ENCODE results near the gene SETD3. TPM values are rescaled to one million over a fixed set of nuclear protein-coding genes. Genes with fewer than 3 reads are reported as not detected.
A peak's percentile ranks its signal among the peaks of the same experiment; 100 is the strongest.

Gene SETD3
- total RNA-seq, 1 experiment from 2014 or later: 34.2 TPM

DNA sequence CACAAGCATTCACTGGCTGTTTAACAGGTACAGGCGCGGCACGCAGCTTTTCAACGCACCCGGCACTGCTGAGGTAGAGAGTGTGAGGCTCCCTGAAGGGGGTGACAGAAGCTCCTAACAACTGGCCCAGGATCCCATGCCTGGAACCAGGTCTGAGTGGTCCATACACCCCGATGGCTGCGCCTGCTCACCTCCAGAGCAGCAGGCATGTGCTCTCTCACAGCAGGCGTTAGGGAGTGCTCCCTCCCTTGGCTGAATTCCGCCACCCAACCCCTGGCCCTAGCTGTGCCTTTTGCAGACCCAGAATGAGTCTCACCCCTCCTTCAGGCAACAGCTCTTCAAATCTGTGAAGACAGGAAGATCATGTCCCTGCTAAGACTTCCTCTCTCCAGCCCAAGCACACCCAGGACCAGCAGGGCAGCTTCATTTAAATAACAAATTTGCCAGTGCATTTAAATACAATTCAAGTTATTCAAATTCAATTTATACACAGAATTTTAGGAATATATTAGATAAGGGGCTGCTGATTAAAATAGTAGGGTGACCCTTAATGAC, 86.0 kb downstream of the SETD3 start:
- DNase-seq (ENCODE audit: low spot score): no peak

- peak; percentile 28 for DNase-seq (ENCODE audit: low spot score)
Measured at GRCh38 chr14:99393059-99393655, 87.5 kb downstream of the SETD3 start.

DNA sequence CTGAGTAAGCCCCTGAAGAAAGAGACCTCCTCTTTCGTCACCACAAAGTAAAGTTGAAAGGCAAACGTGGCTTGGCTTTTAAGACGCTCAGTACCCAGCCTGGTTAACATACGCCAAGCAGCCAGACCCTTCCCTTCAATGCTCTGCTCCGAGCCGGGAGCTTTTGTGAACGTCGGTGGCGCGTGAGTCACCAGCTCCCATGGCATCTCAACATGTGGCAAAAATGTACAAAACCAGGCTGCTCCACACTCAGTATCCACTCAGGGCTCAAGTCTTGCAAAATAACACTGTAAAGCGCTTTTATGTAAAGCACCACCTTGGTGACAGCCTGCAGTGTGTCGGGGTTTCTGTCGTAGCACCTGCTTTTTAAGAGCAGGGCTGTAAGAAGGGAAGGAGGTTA, 89.0 kb downstream of the SETD3 start:
- DNase-seq (ENCODE audit: low spot score): no peak

- DNase-seq (ENCODE audit: low spot score): no peak
Measured at GRCh38 chr14:99389174-99389826, 91.4 kb downstream of the SETD3 start.

- no peak for DNase-seq (ENCODE audit: low spot score)
Measured at GRCh38 chr14:99388286-99388685, 92.4 kb downstream of the SETD3 start.

DNA sequence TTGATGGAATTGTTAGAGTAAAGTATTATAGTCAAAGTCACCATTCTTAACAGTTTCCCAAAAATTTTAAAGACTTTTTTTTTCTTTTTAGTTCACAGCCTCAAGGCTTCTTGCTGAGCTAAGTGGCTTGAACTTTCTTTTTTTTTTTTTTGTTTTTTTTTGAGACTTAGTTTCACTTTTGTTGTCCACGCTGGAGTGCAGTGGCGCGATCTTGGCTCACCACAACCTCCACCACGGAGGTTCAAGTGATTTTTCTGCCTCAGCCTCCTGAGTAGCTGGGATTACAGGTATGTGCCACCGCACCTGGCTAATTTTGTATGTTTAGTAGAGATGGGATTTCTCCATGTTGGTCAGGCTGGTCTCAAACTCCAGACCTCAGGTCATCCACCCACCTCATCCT, 92.8 kb downstream of the SETD3 start:
- no peak for DNase-seq (ENCODE audit: low spot score)

DNA sequence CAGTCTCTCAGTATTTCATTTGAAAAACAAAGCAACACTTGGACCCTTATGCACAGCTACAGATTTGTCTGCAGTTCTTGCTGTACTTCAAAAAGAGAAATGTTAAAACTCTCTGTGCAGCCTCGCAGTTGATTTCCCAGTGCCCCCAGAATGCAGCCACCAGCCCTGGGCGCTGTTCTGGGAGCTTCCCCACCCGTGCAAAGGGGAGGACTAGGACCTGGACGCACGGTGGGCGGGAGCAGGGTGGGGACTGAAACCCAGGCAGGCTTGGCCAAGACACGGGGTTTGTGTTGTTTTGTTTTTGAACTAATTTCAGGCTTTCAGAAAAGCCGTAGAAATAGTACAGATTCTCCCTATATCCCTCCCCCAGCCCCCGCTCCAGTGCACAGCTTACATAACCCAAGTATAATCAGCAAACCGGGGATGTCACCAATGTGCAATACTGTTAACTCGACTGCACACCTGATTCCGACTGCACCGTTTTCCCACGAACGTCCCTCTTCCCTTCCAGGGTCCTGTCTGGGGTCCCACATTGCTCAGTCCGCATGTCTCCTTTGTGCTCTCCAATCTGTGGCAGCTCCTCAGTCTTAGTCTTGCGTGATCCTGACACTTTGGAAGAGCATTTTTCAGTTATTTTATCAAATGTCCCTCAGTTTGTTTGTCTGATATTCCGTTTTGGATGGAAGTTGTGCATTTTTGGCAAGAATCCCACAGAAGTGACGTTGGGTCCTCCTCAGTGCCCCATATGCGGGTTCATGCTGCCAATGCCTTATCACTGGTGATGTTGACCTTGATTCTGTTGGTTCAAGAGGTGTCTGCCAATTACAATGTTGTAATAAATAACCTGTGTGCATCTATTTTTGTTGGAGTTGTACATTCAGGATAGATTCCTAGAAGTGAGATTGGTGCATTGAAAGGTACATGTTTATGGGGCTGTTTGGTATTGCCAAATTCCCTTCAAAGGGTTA, 95.9 kb downstream of the SETD3 start:
- no peak for DNase-seq (ENCODE audit: low spot score)

GRCh38 chr14:99383472-99384449, 96.9 kb downstream of the SETD3 start:
- no peak for DNase-seq (ENCODE audit: low spot score)

GRCh38 chr14:99382781-99383471, 97.7 kb downstream of the SETD3 start:
- peak; percentile 68 for DNase-seq (ENCODE audit: low spot score)

DNA sequence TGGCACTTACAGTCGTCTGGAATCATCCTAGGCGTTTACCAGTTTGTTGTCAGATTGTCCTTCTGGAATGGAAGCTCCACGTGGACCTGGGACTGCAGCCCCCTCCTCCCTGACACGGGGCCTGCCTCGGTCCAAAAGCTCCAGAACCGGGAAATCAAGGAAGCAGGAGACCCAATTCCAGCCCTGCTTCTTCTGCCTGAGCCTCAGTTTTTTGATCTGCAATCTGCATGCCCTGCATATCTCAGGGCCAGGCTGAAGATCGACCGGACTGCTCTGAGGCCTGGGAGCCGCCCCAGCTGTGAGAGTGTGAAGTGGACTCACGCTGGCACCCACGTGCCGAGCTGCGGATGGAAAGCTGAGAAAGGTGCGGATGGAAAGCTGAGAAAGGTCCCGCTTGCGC, 98.6 kb downstream of the SETD3 start:
- no peak for DNase-seq (ENCODE audit: low spot score)

DNA sequence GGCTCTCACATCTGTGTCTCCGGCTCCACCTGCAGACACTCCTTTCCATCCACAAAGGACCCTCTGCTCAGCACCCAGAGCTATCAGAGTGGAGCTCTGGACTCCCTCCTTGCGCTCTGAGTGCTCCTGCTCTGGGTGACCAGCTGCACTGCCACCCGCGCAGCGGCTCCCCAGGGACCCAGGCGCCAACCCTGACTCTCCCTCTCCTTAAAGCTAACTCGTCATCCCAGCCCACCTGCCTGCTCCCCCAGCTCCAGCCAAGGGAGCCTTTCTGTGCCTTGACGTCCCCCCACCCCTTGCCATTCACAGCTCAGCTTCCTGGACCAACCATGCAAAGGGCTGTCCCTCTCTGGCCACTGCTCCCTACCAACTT, 99.0 kb downstream of the SETD3 start:
- no peak for DNase-seq (ENCODE audit: low spot score)

- no peak for DNase-seq (ENCODE audit: low spot score)
Measured at GRCh38 chr14:99380991-99381687, 99.5 kb downstream of the SETD3 start.

GRCh38 chr14:99380402-99380801, 100.3 kb downstream of the SETD3 start:
- DNase-seq (ENCODE audit: low spot score): no peak

DNA sequence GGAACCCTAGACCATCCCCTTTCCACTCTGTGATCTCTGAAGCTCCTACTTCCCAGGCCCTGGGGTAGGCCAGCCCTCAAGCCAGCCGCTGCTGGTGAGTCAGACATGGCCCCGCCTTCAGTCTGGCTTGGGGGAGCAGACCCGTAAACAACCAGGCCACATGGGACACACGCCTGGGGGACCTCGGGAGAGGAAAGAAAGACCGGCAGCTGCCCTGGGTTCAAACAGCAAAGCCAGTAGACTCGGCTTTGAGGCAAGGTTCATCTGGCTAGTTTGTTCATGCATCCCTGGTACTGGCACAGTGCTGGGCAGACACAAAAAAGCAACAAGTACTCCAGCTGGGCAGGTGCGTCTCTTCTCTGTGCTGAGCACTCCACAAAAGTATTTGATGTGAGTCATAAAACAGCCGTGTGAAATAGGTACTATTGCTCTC, 101.9 kb downstream of the SETD3 start:
- DNase-seq (ENCODE audit: low spot score): peak; percentile 57

- no peak for DNase-seq (ENCODE audit: low spot score)
Measured at GRCh38 chr14:99377951-99378350, 102.7 kb downstream of the SETD3 start.

DNA sequence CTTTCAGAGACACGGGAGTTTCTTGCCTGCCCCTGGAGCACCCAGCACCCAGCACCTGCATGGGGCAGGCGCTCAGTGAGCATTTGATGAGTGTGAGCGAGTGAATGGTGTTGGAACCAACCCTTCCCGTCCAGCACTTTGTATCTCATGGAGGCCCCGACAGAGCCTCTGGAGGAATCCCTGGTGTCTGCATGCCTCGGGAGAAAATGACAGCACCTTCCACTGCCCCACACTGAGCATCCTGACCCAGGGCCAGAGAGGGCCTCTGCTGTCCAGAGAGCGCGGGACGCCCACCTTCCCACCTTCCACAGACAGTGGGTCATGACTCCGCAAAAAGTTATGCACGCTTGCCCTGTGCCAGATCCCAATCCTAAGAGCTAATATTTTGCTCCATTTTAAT, 105.7 kb downstream of the SETD3 start:
- no peak for DNase-seq (ENCODE audit: low spot score)

- DNase-seq (ENCODE audit: low spot score): no peak
Measured at GRCh38 chr14:99363616-99364290, 116.9 kb downstream of the SETD3 start.

DNA sequence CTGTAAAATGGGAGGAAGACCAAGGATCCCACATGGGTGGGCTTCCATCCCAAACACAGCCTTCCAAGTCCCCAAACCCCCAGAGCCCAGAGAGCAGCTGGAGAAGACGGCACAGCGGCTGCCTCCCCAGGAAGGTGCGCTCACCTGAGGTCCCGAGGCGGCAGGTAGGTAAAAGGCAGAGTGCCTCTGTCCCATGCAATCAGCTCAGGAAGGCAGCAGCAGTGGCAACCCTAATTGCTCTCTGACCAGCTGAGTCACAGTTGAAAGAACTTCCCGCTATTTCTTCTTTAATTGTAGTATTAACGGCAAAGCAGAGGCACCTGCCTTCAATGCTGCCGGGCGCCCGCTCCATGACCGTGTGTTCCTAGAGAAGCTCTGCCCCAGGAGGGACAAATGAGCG, 117.6 kb downstream of the SETD3 start:
- no peak for DNase-seq (ENCODE audit: low spot score)

DNA sequence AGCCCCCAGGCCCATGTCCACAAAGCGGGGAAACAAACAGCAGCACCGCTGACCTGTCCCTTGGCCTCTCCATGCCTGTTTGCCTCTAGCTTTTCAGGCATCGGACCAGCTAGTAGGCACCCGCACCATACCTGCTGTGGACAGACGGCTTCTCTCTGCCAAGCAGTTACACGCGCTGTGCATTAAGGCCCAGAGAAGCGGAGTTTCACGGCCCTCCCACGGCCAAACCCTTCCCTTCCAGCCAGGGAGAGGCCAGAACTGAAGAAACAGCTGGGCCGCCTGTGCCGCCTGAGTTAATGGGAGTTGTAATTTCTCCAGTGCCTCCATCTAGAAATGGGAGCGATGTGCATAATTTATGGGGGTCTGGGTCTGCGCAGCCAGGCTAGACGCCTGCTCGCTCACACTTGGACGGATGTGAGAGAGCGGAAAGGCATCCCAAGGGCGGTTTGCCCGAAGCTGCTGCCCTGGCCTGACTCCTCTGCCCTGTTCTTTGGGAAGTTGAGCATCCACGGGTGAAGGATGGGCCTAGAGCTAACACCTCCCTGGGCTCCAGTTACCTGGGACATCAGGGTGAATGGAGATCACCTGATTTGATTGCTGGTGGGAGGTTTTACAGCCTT, 119.0 kb downstream of the SETD3 start:
- DNase-seq (ENCODE audit: low spot score): no peak

All from H4 (cell line).